ENCODE data around the gene CDK5RAP2. TPM values are rescaled to one million over a fixed set of nuclear protein-coding genes. Genes with fewer than 3 reads are reported as not detected.
"Not testable (repeated sequence)": the region's sequence is repeated elsewhere in the genome, so short reads cannot be mapped to it uniquely, and the experiment has no call there.

Gene CDK5RAP2
- total and polyA plus RNA-seq, 4 donors, result 36.5 to 60.4 (median 47.4) TPM

DNA sequence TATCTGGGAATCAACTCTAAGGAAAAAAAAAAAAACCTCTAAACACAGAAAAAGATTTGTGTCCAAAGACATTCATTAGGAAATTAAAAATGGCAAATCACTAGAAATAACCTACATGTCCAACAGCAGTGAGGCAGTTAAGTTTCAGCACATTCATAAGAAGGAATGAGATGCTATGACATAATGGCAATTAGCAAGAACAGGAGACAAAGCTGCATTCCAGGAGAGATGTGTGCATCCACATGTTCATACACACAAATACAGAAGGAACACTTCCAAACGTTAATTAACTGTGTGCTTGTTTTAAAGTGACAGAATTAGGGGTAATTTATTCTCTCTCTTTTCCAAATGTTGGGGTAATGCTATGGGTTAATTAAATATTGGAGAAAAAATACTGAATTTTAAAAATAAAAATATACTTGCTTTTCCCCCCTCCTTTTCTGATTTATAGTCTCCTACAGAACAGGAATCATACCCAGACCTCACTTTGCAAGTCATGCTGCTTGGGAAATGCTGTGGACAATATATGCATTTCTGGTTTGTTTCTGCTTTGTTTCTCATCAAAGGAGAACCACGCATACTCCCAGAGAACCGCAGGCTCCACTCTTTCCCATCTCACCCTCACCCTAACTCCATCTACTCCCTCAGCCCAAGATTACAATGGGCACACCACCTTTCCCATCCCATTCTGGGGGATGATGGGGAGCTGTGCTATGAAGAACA, 114.1 kb downstream of the CDK5RAP2 start:
- H3K27ac ChIP-seq (ENCODE audit: low read depth, low read length), result no peak overlapping the region
- peaks cover 3% of the 10 kb centered on the region for H3K36me3 ChIP-seq (ENCODE audit: control insufficient read depth, insufficient read depth, low read length)
- H3K4me1 ChIP-seq (ENCODE audit: control insufficient read depth, insufficient read depth, low read length), result no peaks in the 10 kb centered on the region
- DNase-seq (ENCODE audit: low read depth in 4 of 6, low spot score in 6 of 6), result peak in 1 of 6 donors; percentile 51
- H3K27me3 ChIP-seq (ENCODE audit: control insufficient read depth, insufficient read depth, low read length), result no peaks in the 10 kb centered on the region
- no peaks in the 10 kb centered on the region for H3K9me3 ChIP-seq (ENCODE audit: control insufficient read depth, insufficient read depth, low read length)
- WGBS (ENCODE audit: insufficient coverage), result no CpG with 5 or more reads among the region's 3 CpGs
- no peak overlapping the region for H3K4me3 ChIP-seq (ENCODE audit: low read depth, low read length)

DNA sequence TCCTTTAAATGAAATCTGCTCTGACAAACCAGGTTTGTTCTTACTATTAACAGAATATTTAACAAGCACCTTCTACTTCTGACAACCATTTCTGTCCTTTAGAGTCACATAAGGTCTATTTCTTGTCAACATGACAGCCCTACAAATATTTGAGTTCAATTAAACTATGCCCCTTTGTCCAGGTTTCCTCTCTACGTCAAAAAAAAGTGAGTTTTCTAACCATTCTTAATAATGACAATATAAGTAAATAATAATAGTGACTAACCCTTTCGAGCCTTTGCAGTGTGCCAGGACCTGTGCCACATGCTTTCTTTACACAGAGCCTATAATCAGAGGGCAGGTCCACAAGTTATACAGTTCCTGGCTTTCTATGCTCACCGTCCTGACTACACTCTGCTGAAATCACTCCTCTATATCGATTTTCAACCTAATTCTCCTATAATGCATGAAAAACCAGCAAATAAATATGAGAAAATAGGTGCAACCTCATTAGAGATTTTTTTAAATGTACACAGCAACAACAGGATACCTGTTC, 115.0 kb downstream of the CDK5RAP2 start:
- Histone ChIP-seq H3K36me3 (ENCODE audit: control insufficient read depth, insufficient read depth, low read length) (peaks cover 3% of the 10 kb centered on the region), H3K4me1 (ENCODE audit: control insufficient read depth, insufficient read depth, low read length) (no peaks in the 10 kb centered on the region), H3K4me3 (ENCODE audit: low read depth, low read length) (no peak overlapping the region), H3K27ac (ENCODE audit: low read depth, low read length) (no peak overlapping the region), H3K27me3 (ENCODE audit: control insufficient read depth, insufficient read depth, low read length) (no peaks in the 10 kb centered on the region), H3K9me3 (ENCODE audit: control insufficient read depth, insufficient read depth, low read length) (no peaks in the 10 kb centered on the region)
- no CpG with 5 or more reads among the region's 4 CpGs for WGBS (ENCODE audit: insufficient coverage)
- DNase-seq (ENCODE audit: low read depth in 4 of 6, low spot score in 6 of 6), result no peak

DNA sequence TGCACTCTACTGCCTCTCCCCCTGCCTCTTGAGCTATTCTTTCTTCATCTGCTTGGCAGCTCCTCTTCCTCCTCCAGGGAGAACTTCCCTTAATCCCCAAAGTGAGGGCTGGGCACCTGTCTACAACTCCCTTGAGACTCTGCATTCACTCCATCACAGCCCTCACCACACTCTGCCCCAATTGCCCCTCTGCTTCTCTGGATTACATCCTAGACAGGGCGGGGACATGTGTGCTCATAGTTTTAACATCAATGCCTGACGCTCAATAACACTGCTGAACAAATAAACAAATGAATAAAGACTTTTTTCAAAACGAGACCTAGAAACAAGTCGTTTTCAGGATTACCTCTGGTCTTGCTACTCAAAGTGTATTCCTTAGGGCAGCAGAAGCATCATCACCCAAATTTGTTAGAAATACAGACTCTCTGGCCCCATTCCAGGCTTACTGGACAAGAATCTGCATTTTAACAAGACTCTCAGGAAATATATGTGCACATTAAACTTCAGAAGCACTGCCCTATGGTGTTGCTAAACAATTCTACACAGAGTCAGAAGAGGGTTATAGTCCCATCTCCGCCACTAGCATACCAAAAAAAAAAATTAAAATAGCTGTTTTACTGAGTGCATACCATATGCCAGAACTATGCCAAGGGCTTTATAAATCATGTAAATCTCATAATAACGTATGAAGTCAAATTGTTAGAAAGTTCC, 115.6 kb downstream of the CDK5RAP2 start:
- no peaks in the 10 kb centered on the region for H3K9me3 ChIP-seq (ENCODE audit: control insufficient read depth, insufficient read depth, low read length)
- no peak overlapping the region for H3K27ac ChIP-seq (ENCODE audit: low read depth, low read length)
- peak in 1 of 6 donors; percentile 71 for DNase-seq (ENCODE audit: low read depth in 4 of 6, low spot score in 6 of 6)
- H3K27me3 ChIP-seq (ENCODE audit: control insufficient read depth, insufficient read depth, low read length), result no peaks in the 10 kb centered on the region
- no peaks in the 10 kb centered on the region for H3K4me1 ChIP-seq (ENCODE audit: control insufficient read depth, insufficient read depth, low read length)
- H3K4me3 ChIP-seq (ENCODE audit: low read depth, low read length), result no peak overlapping the region
- H3K36me3 ChIP-seq (ENCODE audit: control insufficient read depth, insufficient read depth, low read length), result peaks cover 3% of the 10 kb centered on the region
- 83% methylated on average over 4 of the region's 6 CpGs for WGBS (ENCODE audit: insufficient coverage)

DNA sequence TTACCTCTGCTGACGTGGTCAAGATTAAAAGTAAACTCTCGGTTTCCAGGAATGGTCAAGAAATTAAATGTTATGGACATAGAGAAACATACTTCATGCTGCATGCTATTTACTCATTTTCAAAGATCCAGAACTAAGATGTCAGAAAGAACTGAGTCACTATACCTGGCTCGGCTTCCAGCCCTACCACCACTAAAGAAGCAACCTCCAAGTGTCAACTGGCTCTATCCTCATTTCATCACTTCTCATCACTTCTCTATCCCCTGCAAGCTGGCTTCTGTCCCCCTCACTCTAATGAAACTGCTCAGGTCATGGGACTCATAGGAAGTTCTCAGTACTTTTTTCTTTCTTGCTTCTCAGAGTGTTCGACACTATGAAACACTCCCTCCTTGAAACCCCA, 116.2 kb downstream of the CDK5RAP2 start:
- no peaks in the 10 kb centered on the region for H3K27me3 ChIP-seq (ENCODE audit: control insufficient read depth, insufficient read depth, low read length)
- H3K27ac ChIP-seq (ENCODE audit: low read depth, low read length), result no peak overlapping the region
- no peak for DNase-seq (ENCODE audit: low read depth in 4 of 6, low spot score in 6 of 6)
- H3K36me3 ChIP-seq (ENCODE audit: control insufficient read depth, insufficient read depth, low read length), result peaks cover 3% of the 10 kb centered on the region
- WGBS (ENCODE audit: insufficient coverage), result 87% methylated on average over 2 of the region's 4 CpGs
- H3K4me3 ChIP-seq (ENCODE audit: low read depth, low read length), result no peak overlapping the region
- H3K9me3 ChIP-seq (ENCODE audit: control insufficient read depth, insufficient read depth, low read length), result no peaks in the 10 kb centered on the region
- no peaks in the 10 kb centered on the region for H3K4me1 ChIP-seq (ENCODE audit: control insufficient read depth, insufficient read depth, low read length)

DNA sequence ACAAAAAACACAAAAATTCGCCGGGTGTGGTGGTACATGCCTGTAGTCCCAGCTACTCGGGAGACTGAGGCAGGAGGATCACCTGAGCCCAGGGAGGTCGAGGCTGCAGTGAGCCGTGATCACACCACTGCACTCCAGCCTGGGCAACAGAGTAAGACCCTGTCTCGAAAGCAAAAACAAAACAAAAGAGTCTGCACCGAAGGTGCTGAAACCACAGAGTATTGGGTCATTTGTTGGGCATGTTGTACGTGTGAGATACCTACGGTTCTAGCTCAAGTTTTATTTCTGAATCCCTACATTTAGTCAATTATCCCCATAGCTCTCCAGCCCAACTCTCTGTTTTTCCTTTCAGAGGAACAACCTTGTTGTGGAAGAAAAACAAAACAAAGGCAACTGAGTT, 118.3 kb downstream of the CDK5RAP2 start:
- H3K36me3 ChIP-seq (ENCODE audit: control insufficient read depth, insufficient read depth, low read length), result peaks cover 12% of the 10 kb centered on the region
- 91% methylated on average over 6 of the region's 9 CpGs for WGBS (ENCODE audit: insufficient coverage)
- H3K27me3 ChIP-seq (ENCODE audit: control insufficient read depth, insufficient read depth, low read length); H3K27ac ChIP-seq (ENCODE audit: low read depth, low read length); H3K4me1 ChIP-seq (ENCODE audit: control insufficient read depth, insufficient read depth, low read length); H3K4me3 ChIP-seq (ENCODE audit: low read depth, low read length); DNase-seq (ENCODE audit: low read depth in 4 of 6, low spot score in 6 of 6); H3K9me3 ChIP-seq (ENCODE audit: control insufficient read depth, insufficient read depth, low read length): not testable (repeated sequence)

DNA sequence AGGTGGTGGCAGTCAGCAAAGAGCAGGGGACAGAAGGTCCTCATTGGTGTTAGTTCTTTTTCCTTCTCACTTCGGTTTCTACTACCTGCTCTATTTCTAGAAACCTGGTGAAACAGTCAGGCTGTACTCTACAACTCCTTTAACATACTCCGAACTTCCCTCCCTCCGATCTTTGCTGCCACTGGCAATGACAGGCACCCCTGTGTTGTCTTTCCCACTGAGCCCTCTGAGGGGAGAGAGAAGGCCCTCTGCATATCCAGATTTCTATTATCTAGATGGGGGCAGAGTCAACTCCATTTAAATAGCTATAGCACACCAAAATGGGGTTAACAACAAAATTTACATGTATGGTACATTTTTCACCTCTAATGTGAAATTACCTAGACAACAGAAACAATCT, 123.7 kb downstream of the CDK5RAP2 start:
- DNase-seq (ENCODE audit: low read depth in 4 of 6, low spot score in 6 of 6), result no peak
- H3K36me3 ChIP-seq (ENCODE audit: control insufficient read depth, insufficient read depth, low read length), result peaks cover 25% of the 10 kb centered on the region
- H3K9me3 ChIP-seq (ENCODE audit: control insufficient read depth, insufficient read depth, low read length), result peaks cover 4% of the 10 kb centered on the region
- no peaks in the 10 kb centered on the region for H3K27me3 ChIP-seq (ENCODE audit: control insufficient read depth, insufficient read depth, low read length)
- H3K27ac ChIP-seq (ENCODE audit: low read depth, low read length), result no peak overlapping the region
- 100% methylated on average over 1 of the region's 3 CpGs for WGBS (ENCODE audit: insufficient coverage)
- H3K4me3 ChIP-seq (ENCODE audit: low read depth, low read length), result no peak overlapping the region
- H3K4me1 ChIP-seq (ENCODE audit: control insufficient read depth, insufficient read depth, low read length), result no peaks in the 10 kb centered on the region

DNA sequence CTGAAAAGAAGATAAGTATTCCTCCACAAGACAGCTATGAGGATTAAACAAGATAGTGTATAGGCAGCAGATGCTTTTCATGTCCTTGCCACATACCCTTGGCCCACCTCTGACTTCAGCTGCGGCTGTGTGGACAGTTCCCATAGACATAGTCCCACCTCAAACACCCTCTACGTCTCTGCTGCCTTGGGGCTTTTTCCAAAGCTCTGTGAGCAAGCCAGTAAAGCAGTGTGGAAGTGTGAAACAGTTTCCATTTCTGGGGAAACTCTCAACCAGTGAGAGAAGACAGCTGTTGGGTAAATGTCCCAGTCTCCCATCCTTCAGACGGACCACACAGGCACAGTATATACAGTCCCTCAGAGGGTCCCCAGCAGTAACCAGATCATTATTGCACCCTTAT, 125.5 kb downstream of the CDK5RAP2 start:
- Histone ChIP-seq H3K4me3 (ENCODE audit: low read depth, low read length) (no peak overlapping the region), H3K9me3 (ENCODE audit: control insufficient read depth, insufficient read depth, low read length) (peaks cover 4% of the 10 kb centered on the region), H3K27me3 (ENCODE audit: control insufficient read depth, insufficient read depth, low read length) (no peaks in the 10 kb centered on the region), H3K27ac (ENCODE audit: low read depth, low read length) (no peak overlapping the region), H3K4me1 (ENCODE audit: control insufficient read depth, insufficient read depth, low read length) (no peaks in the 10 kb centered on the region), H3K36me3 (ENCODE audit: control insufficient read depth, insufficient read depth, low read length) (peaks cover 25% of the 10 kb centered on the region)
- DNase-seq (ENCODE audit: low read depth in 4 of 6, low spot score in 6 of 6), result no peak
- WGBS (ENCODE audit: insufficient coverage), result 87% methylated on average over 1 of the region's 3 CpGs

DNA sequence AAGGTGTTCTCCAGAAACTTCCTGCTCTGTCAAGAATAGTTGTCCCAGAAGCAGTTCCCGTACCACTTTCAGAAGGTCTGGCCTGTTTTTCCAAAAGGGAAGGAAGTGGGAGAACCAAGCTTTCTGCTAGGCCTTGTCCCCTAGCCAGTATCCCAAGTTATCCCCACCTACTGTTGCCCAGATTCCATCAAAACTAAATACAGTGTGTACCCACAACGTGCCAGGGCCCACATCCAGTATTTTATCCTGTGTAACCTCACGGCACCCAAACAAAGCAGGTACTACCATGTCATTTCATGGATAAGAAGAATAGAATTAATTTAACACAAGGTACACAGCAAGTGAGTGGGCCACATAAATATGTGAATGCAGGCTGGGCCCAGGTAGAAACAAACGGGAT, 126.2 kb downstream of the CDK5RAP2 start:
- H3K27ac ChIP-seq (ENCODE audit: low read depth, low read length), result no peak overlapping the region
- DNase-seq (ENCODE audit: low read depth in 4 of 6, low spot score in 6 of 6), result no peak
- H3K9me3 ChIP-seq (ENCODE audit: control insufficient read depth, insufficient read depth, low read length), result peaks cover 4% of the 10 kb centered on the region
- H3K4me3 ChIP-seq (ENCODE audit: low read depth, low read length), result no peak overlapping the region
- no peaks in the 10 kb centered on the region for H3K27me3 ChIP-seq (ENCODE audit: control insufficient read depth, insufficient read depth, low read length)
- H3K36me3 ChIP-seq (ENCODE audit: control insufficient read depth, insufficient read depth, low read length), result peaks cover 25% of the 10 kb centered on the region
- no peaks in the 10 kb centered on the region for H3K4me1 ChIP-seq (ENCODE audit: control insufficient read depth, insufficient read depth, low read length)
- no CpG with 5 or more reads among the region's 4 CpGs for WGBS (ENCODE audit: insufficient coverage)

DNA sequence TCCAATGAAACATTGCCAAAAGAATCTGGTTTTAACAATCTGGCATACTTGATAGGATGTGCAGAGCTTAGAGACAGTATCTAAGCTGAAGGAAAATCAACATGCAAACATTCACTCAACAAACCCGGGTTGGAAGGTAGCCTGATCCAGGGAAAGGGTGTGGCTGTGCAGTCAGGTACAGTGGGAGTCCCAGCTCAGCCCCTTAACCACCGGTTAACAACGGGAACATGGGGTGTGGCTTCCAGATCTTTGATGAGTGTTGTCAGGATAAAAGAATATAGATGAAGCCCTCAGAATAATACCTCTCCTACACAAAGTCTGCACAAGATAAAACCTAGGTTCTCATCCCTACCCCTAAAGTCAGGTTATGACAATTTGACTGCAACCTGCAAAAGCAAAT, 127.3 kb downstream of the CDK5RAP2 start:
- Histone ChIP-seq H3K27ac (ENCODE audit: low read depth, low read length) (no peak overlapping the region), H3K27me3 (ENCODE audit: control insufficient read depth, insufficient read depth, low read length) (no peaks in the 10 kb centered on the region), H3K4me3 (ENCODE audit: low read depth, low read length) (no peak overlapping the region), H3K36me3 (ENCODE audit: control insufficient read depth, insufficient read depth, low read length) (peaks cover 20% of the 10 kb centered on the region), H3K9me3 (ENCODE audit: control insufficient read depth, insufficient read depth, low read length) (peaks cover 4% of the 10 kb centered on the region), H3K4me1 (ENCODE audit: control insufficient read depth, insufficient read depth, low read length) (no peaks in the 10 kb centered on the region)
- WGBS (ENCODE audit: insufficient coverage), result no CpG with 5 or more reads among the region's 3 CpGs
- DNase-seq (ENCODE audit: low read depth in 4 of 6, low spot score in 6 of 6), result no peak

DNA sequence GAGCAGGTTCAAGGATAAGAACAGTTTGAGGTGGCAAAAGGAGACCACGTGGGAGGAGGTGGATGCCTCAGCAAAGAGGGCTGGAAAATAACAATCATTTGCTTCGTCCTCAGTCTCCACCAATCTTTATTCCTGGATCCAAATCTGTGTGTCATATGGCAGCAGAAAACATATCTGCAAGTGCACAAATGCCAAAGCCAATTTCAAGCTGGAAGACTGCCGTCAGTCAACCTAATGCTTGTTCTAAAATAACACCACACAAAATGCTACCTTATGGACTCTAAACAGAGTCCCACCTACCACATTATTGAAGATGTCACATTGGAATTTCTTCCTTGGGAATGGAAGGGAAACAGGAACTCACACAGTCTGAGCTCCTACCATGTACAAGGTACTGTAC, 129.1 kb downstream of the CDK5RAP2 start:
- no peaks in the 10 kb centered on the region for H3K27me3 ChIP-seq (ENCODE audit: control insufficient read depth, insufficient read depth, low read length)
- peak in 1 of 6 donors; percentile 69 for DNase-seq (ENCODE audit: low read depth in 4 of 6, low spot score in 6 of 6)
- peaks cover 25% of the 10 kb centered on the region for H3K36me3 ChIP-seq (ENCODE audit: control insufficient read depth, insufficient read depth, low read length)
- 83% methylated on average over 3 of the region's 3 CpGs for WGBS (ENCODE audit: insufficient coverage)
- no peak overlapping the region for H3K4me3 ChIP-seq (ENCODE audit: low read depth, low read length)
- no peaks in the 10 kb centered on the region for H3K4me1 ChIP-seq (ENCODE audit: control insufficient read depth, insufficient read depth, low read length)
- H3K9me3 ChIP-seq (ENCODE audit: control insufficient read depth, insufficient read depth, low read length), result no peaks in the 10 kb centered on the region
- no peak overlapping the region for H3K27ac ChIP-seq (ENCODE audit: low read depth, low read length)
